GM23248 (cell line): Measurements from ENCODE around the gene PCBP3. TPM values are rescaled to one million over a fixed set of nuclear protein-coding genes. Genes with fewer than 3 reads are reported as not detected.

Experiments used
- DNase-seq: peaks from one replicate; pipeline ENCODE4 v3.0.0-alpha.2; 2015
- H2AFZ ChIP-seq: fragments of 200-600 bp; sonication (generic); 2 replicates; pipeline ENCODE4 v1.6.1; 2016; ENCODE audit warnings: antibody characterized with exemption
- H3F3A ChIP-seq: fragments of 200-600 bp; sonication (generic); 2 replicates; pipeline ENCODE4 v1.6.1; 2016; ENCODE audit warnings: mild to moderate bottlenecking, antibody characterized with exemption, mixed run types; ENCODE audit not compliant: insufficient read depth
- H3K27ac ChIP-seq: fragments of 200-600 bp; sonication (generic); 2 replicates; pipeline ENCODE4 v1.5.1; 2016; ENCODE audit warnings: mild to moderate bottlenecking
- H3K27me3 ChIP-seq: fragments of 200-600 bp; sonication (generic); replicated peaks from 2 replicates; pipeline ENCODE4 v1.6.1; 2016; ENCODE audit warnings: mild to moderate bottlenecking; ENCODE audit not compliant: insufficient read depth
- H3K36me3 ChIP-seq: fragments of 200-600 bp; sonication (generic); 2 replicates; pipeline ENCODE4 v1.6.1; 2016; ENCODE audit warnings: low read depth, mild to moderate bottlenecking
- H3K4me1 ChIP-seq: fragments of 200-600 bp; sonication (generic); 2 replicates; pipeline ENCODE4 v1.6.1; 2016; ENCODE audit warnings: mild to moderate bottlenecking; ENCODE audit not compliant: insufficient read depth
- H3K4me2 ChIP-seq: fragments of 200-600 bp; sonication (generic); one replicate; pipeline ENCODE4 v1.6.1; 2016; ENCODE audit warnings: mild to moderate bottlenecking; ENCODE audit not compliant: unreplicated experiment
- H3K4me3 ChIP-seq: fragments of 200-600 bp; sonication (generic); 2 replicates; pipeline ENCODE4 v1.5.1; 2016; ENCODE audit warnings: mild to moderate bottlenecking
- H3K79me2 ChIP-seq: fragments of 200-600 bp; sonication (generic); 2 replicates; pipeline ENCODE4 v1.6.1; 2016; ENCODE audit warnings: mild to moderate bottlenecking; ENCODE audit not compliant: insufficient read depth
- H3K9ac ChIP-seq: fragments of 200-600 bp; sonication (generic); 2 replicates; pipeline ENCODE4 v1.6.1; 2016; ENCODE audit warnings: mild to moderate bottlenecking
- H3K9me2 ChIP-seq: fragments of 200-600 bp; sonication (generic); 2 replicates; pipeline ENCODE4 v1.6.1; 2016; ENCODE audit warnings: mixed run types, mild to moderate bottlenecking, moderate library complexity; ENCODE audit not compliant: insufficient read depth
- H3K9me3 ChIP-seq: fragments of 200-600 bp; sonication (generic); one replicate; pipeline ENCODE4 v1.6.1; 2017; ENCODE audit warnings: low read depth
- H4K20me1 ChIP-seq: fragments of 200-600 bp; sonication (generic); 2 replicates; pipeline ENCODE4 v1.6.0; 2016; ENCODE audit not compliant: insufficient read depth
- EZH2 ChIP-seq: fragments of 200-600 bp; sonication (generic); IDR thresholded peaks from 2 replicates; pipeline ENCODE4 v1.6.1; 2018; ENCODE audit warnings: antibody characterized with exemption, mild to moderate bottlenecking; ENCODE audit not compliant: insufficient read depth, poor library complexity, severe bottlenecking
- EZH2phosphoT487 ChIP-seq: fragments of 200-600 bp; sonication (generic); IDR thresholded peaks from 2 replicates; pipeline ENCODE4 v1.6.1; 2018; ENCODE audit warnings: antibody characterized with exemption, moderate library complexity, mild to moderate bottlenecking, low read depth; ENCODE audit not compliant: insufficient read depth
- WGBS, 2 experiments: methylation state at CpG; one replicate each; pipeline ENCODE4 v1.1.6; 2015 to 2017; ENCODE audit warnings: low lambda C conversion rate in 2 of 2, low coverage in 1 of 2; ENCODE audit errors: missing lambda C conversion rate in 2 of 2; 5-methylcytosine and 5-hydroxymethylcytosine counted together
- in situ Hi-C: fragments of 300-500 bp; cut with MboI; formaldehyde crosslinking; loops from 2 replicates; pipeline ENCODE4 v1.15.0; 2020
- polyA plus RNA-seq: library from polyadenylated mRNA; unstranded; fragments of >200 nt; fragmentation: Nextera tagmentation; extraction: Ambion mirVana; gene quantifications from 2 replicates; pipeline ENCODE4 v1.2.1, GENCODE V29; 2016
- total RNA-seq: library from RNA; depleted of rRNA; stranded (reverse); fragments of >200 nt; shearing (Covaris generic); gene quantifications from 2 replicates; pipeline ENCODE4 v1.2.3, GENCODE V29; 2014

The PCBP3 gene
- total and polyA plus RNA-seq, 2 experiments from 2014 or later = 0.32 to 1.3 TPM

GRCh38 chr21:45920824-45921600 lies 277.5 kb downstream of the PCBP3 start:
- H3K27me3 ChIP-seq = 0 out of 2 replicates have a peak, but pooled peaks cover 3% of the 10 kb centered on the region
- 57 to 60% methylated on average over 8 of the region's 8 CpGs for WGBS, 2 experiments
- in situ Hi-C loops = loop anchor here (10.0 kb wide), 1 partner anchor 96 kb away; no protein-coding TSS in a partner anchor
- H3K27ac ChIP-seq = no peak overlapping the region
- H3K4me2 ChIP-seq = no peak overlapping the region
- H3K36me3 ChIP-seq = no peaks in the 10 kb centered on the region
- DNase-seq = peak; percentile 24
- no peaks in the 10 kb centered on the region for H3K79me2 ChIP-seq
- H3K4me1 ChIP-seq = no peaks in the 10 kb centered on the region
- no peak overlapping the region for H2AFZ ChIP-seq
- no peak overlapping the region for H3K9ac ChIP-seq
- no peaks in the 10 kb centered on the region for H3K9me3 ChIP-seq
- no peaks in the 10 kb centered on the region for H3F3A ChIP-seq
- no peaks in the 10 kb centered on the region for H3K9me2 ChIP-seq
- TF ChIP-seq EZH2 (no peak), EZH2phosphoT487 (no peak)
- H3K4me3 ChIP-seq = no peak overlapping the region
- H4K20me1 ChIP-seq = no peaks in the 10 kb centered on the region

- WGBS, 2 experiments = 70 to 79% methylated on average over 7 of the region's 7 CpGs
- Histone ChIP-seq H3K27ac (no peak overlapping the region), H3F3A (no peaks in the 10 kb centered on the region), H3K4me3 (no peak overlapping the region), H3K9me3 (no peaks in the 10 kb centered on the region), H3K36me3 (no peaks in the 10 kb centered on the region), H3K9ac (no peak overlapping the region), H3K4me1 (no peaks in the 10 kb centered on the region), H3K27me3 (peaks cover 3% of the 10 kb centered on the region; the same call in 1 of the 2 replicates), H3K4me2 (no peak overlapping the region), H4K20me1 (no peaks in the 10 kb centered on the region), H3K79me2 (no peaks in the 10 kb centered on the region), H3K9me2 (no peaks in the 10 kb centered on the region), H2AFZ (no peak overlapping the region)
- no peak for TF ChIP-seq EZH2
- no peak for TF ChIP-seq EZH2phosphoT487
- no peak for DNase-seq
- in situ Hi-C loops = loop anchor here (10.0 kb wide), 1 partner anchor 97 kb away; no protein-coding TSS in a partner anchor
These were observed 278.4 kb downstream of the PCBP3 start for GRCh38 chr21:45921917-45922316.

DNA sequence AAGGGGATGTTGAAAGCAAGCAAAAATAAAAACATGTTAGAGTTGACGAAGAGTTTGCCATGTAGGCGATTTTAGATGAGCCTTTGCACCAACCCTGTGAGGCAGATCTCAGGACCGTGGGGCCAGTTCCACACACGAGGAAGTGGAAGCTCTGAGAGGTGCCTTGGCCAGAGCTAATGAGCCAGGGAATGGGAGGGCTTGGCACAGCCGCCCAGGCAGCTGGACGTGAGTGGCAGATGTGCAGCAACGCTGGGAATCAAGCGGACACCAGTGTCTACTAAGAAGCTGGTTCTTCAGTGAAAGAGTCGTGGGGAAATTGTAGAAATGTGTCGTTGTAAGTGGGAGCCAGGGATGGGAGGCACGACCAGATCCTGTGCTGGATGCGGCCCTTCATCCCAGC lies 279.1 kb downstream of the PCBP3 start:
- Histone ChIP-seq H3K27me3 (peaks cover 3% of the 10 kb centered on the region; the same call in 1 of the 2 replicates), H3K9me2 (no peaks in the 10 kb centered on the region), H3K4me2 (no peak overlapping the region), H3K36me3 (no peaks in the 10 kb centered on the region), H3K9ac (no peak overlapping the region), H3K4me3 (no peak overlapping the region), H4K20me1 (no peaks in the 10 kb centered on the region), H3F3A (no peaks in the 10 kb centered on the region), H3K27ac (no peak overlapping the region), H3K4me1 (no peaks in the 10 kb centered on the region), H3K9me3 (no peaks in the 10 kb centered on the region), H2AFZ (no peak overlapping the region), H3K79me2 (no peaks in the 10 kb centered on the region)
- WGBS, 2 experiments = 12 to 14% methylated on average over 12 of the region's 12 CpGs
- DNase-seq = no peak
- in situ Hi-C loops = loop anchor here (10.0 kb wide), 1 partner anchor 98 kb away; no protein-coding TSS in a partner anchor
- no peak for TF ChIP-seq EZH2phosphoT487
- no peak for TF ChIP-seq EZH2

- Histone ChIP-seq H3K4me2 (no peak overlapping the region), H3K27me3 (peaks cover 3% of the 10 kb centered on the region; the same call in 1 of the 2 replicates), H3F3A (no peaks in the 10 kb centered on the region), H3K4me1 (no peaks in the 10 kb centered on the region), H3K9me2 (no peaks in the 10 kb centered on the region), H3K79me2 (no peaks in the 10 kb centered on the region), H4K20me1 (no peaks in the 10 kb centered on the region), H3K36me3 (no peaks in the 10 kb centered on the region), H3K9me3 (no peaks in the 10 kb centered on the region), H2AFZ (no peak overlapping the region), H3K4me3 (no peak overlapping the region), H3K9ac (no peak overlapping the region), H3K27ac (no peak overlapping the region)
- WGBS, 2 experiments = 1 to 3% methylated on average over 6 of the region's 6 CpGs
- in situ Hi-C loops = loop anchor here (10.0 kb wide), 1 partner anchor 98 kb away; no protein-coding TSS in a partner anchor
- peak; percentile 87 for DNase-seq
- TF ChIP-seq EZH2phosphoT487 = no peak
- TF ChIP-seq EZH2 = no peak
These were observed 279.6 kb downstream of the PCBP3 start for GRCh38 chr21:45923146-45923545.
